Loucy (cell line): ENCODE results near the gene SPRR1A.

Source experiments
- H2AFZ ChIP-seq: fragments of 200-600 bp; sonication (generic); 2 replicates; pipeline ENCODE4 v1.6.0; 2016; ENCODE audit warnings: antibody characterized with exemption, mild to moderate bottlenecking, low read length, moderate library complexity
- H3F3A ChIP-seq: fragments of 200-600 bp; 2 replicates; pipeline ENCODE4 v1.6.0; 2016; ENCODE audit warnings: antibody characterized with exemption, low read depth, mild to moderate bottlenecking
- H3K27me3 ChIP-seq: fragments of 200-600 bp; sonication (generic); 2 replicates; pipeline ENCODE4 v1.6.1; 2014; ENCODE audit warnings: low read length, mild to moderate bottlenecking; ENCODE audit not compliant: insufficient read depth, poor library complexity, severe bottlenecking
- H3K36me3 ChIP-seq: fragments of 200-600 bp; sonication (generic); 2 replicates; pipeline ENCODE4 v1.6.1; 2016; ENCODE audit warnings: low read length; ENCODE audit not compliant: insufficient read depth
- H3K4me1 ChIP-seq: fragments of 200-600 bp; sonication (generic); 2 replicates; pipeline ENCODE4 v1.5.1; 2014; ENCODE audit warnings: low read length, mild to moderate bottlenecking; ENCODE audit not compliant: insufficient read depth, poor library complexity, severe bottlenecking
- H3K4me2 ChIP-seq: fragments of 200-600 bp; sonication (generic); 2 replicates; pipeline ENCODE4 v1.6.0; 2014; ENCODE audit warnings: antibody characterized with exemption, low read length, low read depth, mild to moderate bottlenecking; ENCODE audit not compliant: poor library complexity, severe bottlenecking
- H3K4me3 ChIP-seq: fragments of 200-600 bp; sonication (generic); 2 replicates; pipeline ENCODE4 v1.5.1; 2014; ENCODE audit warnings: low read length, mild to moderate bottlenecking, mixed read lengths; ENCODE audit not compliant: poor library complexity, severe bottlenecking
- H3K79me2 ChIP-seq: fragments of 200-600 bp; sonication (generic); 2 replicates; pipeline ENCODE4 v1.6.1; 2014; ENCODE audit warnings: low read length; ENCODE audit not compliant: insufficient read depth
- H3K9ac ChIP-seq: fragments of 200-600 bp; sonication (generic); 2 replicates; pipeline ENCODE4 v1.6.0; 2014; ENCODE audit warnings: mild to moderate bottlenecking, low read depth, low read length, moderate library complexity; ENCODE audit not compliant: poor library complexity, severe bottlenecking
- H3K9me2 ChIP-seq: fragments of 200-600 bp; sonication (generic); replicated peaks from 2 replicates; pipeline ENCODE4 v1.6.1; 2016; ENCODE audit warnings: low read depth, low read length, mixed read lengths
- H3K9me3 ChIP-seq: fragments of 200-600 bp; sonication (generic); 2 replicates; pipeline ENCODE4 v1.6.1; 2014; ENCODE audit warnings: mild to moderate bottlenecking, antibody characterized with exemption, low read length, low read depth; ENCODE audit not compliant: insufficient read depth
- H4K20me1 ChIP-seq: fragments of 200-600 bp; sonication (generic); 2 replicates; pipeline ENCODE4 v1.6.0; 2014; ENCODE audit warnings: antibody characterized with exemption, low read length, mild to moderate bottlenecking; ENCODE audit not compliant: insufficient read depth, poor library complexity, severe bottlenecking
- EZH2phosphoT487 ChIP-seq: fragments of 200-600 bp; IDR thresholded peaks from 2 replicates; pipeline ENCODE4 v1.6.1; 2018; ENCODE audit warnings: antibody characterized with exemption, mild to moderate bottlenecking, moderate library complexity, borderline replicate concordance
- TF ChIP-seq, protein P1 (sequence below): fragments of 200-600 bp; sonication (generic); conservative IDR thresholded peaks from 2 replicates; pipeline ENCODE4 v1.5.1; 2014; ENCODE audit warnings: mild to moderate bottlenecking, antibody characterized with exemption, low read length

Gene SPRR1A

DNA sequence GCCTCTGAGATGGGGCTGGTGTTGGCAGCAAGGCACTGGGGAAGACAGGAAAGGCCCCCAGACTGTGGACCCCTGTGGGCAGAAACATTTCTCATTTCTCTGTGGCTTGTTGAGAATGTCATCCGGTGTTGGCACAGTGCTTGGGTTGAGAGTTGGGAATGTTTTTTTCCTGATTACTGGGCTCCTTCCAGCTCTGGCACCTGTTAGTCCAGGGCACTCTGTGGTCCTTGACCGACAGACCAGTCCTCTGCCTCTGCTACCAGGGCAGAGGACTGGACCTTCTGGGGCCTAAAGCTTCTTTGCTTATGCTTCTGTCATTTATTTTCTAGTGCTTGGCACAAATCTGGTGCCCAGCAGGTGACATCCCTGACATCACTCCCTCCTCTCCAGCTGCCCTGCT lies 41.7 kb upstream of the SPRR1A start:
- H3F3A ChIP-seq: no peaks in the 10 kb centered on the region
- no peak overlapping the region for H3K9ac ChIP-seq
- no peaks in the 10 kb centered on the region for H3K4me1 ChIP-seq
- no peak overlapping the region for H2AFZ ChIP-seq
- no peaks in the 10 kb centered on the region for H3K9me2 ChIP-seq
- no peak overlapping the region for H3K4me3 ChIP-seq
- H4K20me1 ChIP-seq: no peaks in the 10 kb centered on the region
- TF ChIP-seq, protein P1, sequence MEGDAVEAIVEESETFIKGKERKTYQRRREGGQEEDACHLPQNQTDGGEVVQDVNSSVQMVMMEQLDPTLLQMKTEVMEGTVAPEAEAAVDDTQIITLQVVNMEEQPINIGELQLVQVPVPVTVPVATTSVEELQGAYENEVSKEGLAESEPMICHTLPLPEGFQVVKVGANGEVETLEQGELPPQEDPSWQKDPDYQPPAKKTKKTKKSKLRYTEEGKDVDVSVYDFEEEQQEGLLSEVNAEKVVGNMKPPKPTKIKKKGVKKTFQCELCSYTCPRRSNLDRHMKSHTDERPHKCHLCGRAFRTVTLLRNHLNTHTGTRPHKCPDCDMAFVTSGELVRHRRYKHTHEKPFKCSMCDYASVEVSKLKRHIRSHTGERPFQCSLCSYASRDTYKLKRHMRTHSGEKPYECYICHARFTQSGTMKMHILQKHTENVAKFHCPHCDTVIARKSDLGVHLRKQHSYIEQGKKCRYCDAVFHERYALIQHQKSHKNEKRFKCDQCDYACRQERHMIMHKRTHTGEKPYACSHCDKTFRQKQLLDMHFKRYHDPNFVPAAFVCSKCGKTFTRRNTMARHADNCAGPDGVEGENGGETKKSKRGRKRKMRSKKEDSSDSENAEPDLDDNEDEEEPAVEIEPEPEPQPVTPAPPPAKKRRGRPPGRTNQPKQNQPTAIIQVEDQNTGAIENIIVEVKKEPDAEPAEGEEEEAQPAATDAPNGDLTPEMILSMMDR: no peak
- no peak for TF ChIP-seq EZH2phosphoT487
- H3K9me3 ChIP-seq: no peaks in the 10 kb centered on the region
- H3K4me2 ChIP-seq: no peak overlapping the region
- no peaks in the 10 kb centered on the region for H3K27me3 ChIP-seq
- no peaks in the 10 kb centered on the region for H3K79me2 ChIP-seq
- no peaks in the 10 kb centered on the region for H3K36me3 ChIP-seq

DNA sequence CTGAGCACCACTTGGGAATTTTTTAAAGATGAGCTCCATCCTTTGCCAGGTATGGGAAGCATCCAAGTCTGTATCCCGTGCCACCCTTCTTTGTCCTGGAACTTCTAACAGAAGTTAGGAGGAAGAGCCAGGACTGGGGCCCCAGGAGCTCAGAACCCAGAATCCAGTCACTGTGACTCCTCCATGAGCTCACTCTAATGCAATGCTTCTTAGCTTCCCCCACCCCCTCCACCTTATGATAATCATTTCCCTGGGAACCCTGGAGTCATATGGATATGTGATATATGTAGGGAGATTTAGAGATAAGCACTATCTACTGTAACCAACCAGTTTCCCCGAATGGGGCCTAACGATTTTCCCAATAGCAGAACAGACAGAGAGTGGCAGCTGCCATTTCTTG lies 37.6 kb upstream of the SPRR1A start:
- TF ChIP-seq, protein P1: no peak
- no peak for TF ChIP-seq EZH2phosphoT487
- H3K9me3 ChIP-seq: no peaks in the 10 kb centered on the region
- H3K4me1 ChIP-seq: no peaks in the 10 kb centered on the region
- no peak overlapping the region for H3K4me3 ChIP-seq
- H3K27me3 ChIP-seq: no peaks in the 10 kb centered on the region
- H4K20me1 ChIP-seq: no peaks in the 10 kb centered on the region
- no peaks in the 10 kb centered on the region for H3K9me2 ChIP-seq
- no peaks in the 10 kb centered on the region for H3F3A ChIP-seq
- no peaks in the 10 kb centered on the region for H3K36me3 ChIP-seq
- H3K79me2 ChIP-seq: no peaks in the 10 kb centered on the region
- H3K4me2 ChIP-seq: no peak overlapping the region
- H2AFZ ChIP-seq: no peak overlapping the region
- H3K9ac ChIP-seq: no peak overlapping the region

DNA sequence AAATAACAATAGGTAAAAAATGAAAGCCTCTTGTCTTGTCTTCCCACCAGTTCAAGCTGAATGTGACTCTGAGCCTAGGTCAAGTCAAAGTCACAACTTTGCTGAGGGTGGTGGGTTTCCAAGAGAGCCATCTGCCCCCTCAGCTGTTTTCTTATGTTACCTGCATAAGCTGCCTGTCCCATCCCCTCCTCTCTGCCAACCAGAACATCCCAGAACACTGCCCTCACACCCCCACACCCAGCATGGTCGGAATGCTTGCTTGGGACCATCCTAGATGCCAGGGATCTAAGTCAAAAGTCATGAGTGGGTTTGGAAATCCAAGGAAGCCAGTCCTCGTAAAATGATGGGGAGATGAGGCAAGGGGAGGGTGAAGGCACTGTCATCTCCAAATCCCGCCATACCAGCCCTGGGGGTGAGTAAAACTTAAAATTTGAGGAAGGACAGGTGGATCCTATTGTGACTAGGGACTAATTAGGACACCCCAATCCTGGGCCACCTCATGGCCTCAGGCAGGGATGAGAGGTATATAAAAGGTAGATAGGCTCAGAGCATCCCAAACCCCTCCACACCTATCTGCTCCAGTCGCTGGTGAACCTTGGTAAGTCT lies 37.1 kb upstream of the SPRR1A start, which contains the start of gene SPRR5:
Gene SPRR5, plus strand, starts transcription at position 556 of the 606 bp plus-strand sequence. CDS start 1,349 bp downstream, outside the sequence.
- H3K79me2 ChIP-seq: no peaks in the 10 kb centered on the region

More for the DNA sequence above, 37.1 kb upstream of the SPRR1A start, which contains the start of gene SPRR5:
- no peak within 1 kb of the TSS for H3K4me3 ChIP-seq
- no peaks in the 10 kb centered on the region for H3K9me2 ChIP-seq
- H3K9ac ChIP-seq: no peak within 1 kb of the TSS
- H3K4me1 ChIP-seq: no peaks in the 10 kb centered on the region
- no peaks in the 10 kb centered on the region for H3F3A ChIP-seq
- H3K27me3 ChIP-seq: no peaks in the 10 kb centered on the region
- no peak within 1 kb of the TSS for H2AFZ ChIP-seq
- H3K4me2 ChIP-seq: no peak within 1 kb of the TSS
- H4K20me1 ChIP-seq: no peaks in the 10 kb centered on the region
- TF ChIP-seq, protein P1: no peak
- TF ChIP-seq EZH2phosphoT487: no peak
- H3K36me3 ChIP-seq: no peaks in the 10 kb centered on the region
- no peaks in the 10 kb centered on the region for H3K9me3 ChIP-seq
